HepG2 (cell line): ENCODE measurements around the gene STIMATE. TPM values are rescaled to one million over a fixed set of nuclear protein-coding genes. Genes with fewer than 3 reads are reported as not detected.
A peak's percentile ranks its signal among the peaks of the same experiment; 100 is the strongest.

Experiments used
- ATAC-seq: fragments of 200-7000 bp; cut with Tn5 transposase; 3 replicates; pipeline ENCODE4 v1.9.1; 2020; ENCODE audit warnings: mild to moderate bottlenecking, moderate library complexity
- BruUV-seq: library from RNA; stranded (reverse); fragments of 400-500 nt; replicated peaks from 2 replicates; lab custom pipeline; 2021; lab: Mats Ljungman, UMichigan
- CTCF ChIA-PET: fragments of 300-600 bp; formaldehyde crosslinking; extraction: SDS; loops from one replicate; lab custom pipeline; 2021; ENCODE audit warnings: low total read pairs, inconsistent platforms, low intra/inter-chr PET ratio; lab: Yijun Ruan, JAX
- POLR2A ChIA-PET: fragments of 350-600 bp; sonication (Branson Sonifier 250); formaldehyde crosslinking; loops from one replicate; lab custom pipeline; 2020; ENCODE audit warnings: antibody characterized with exemption, inconsistent platforms; lab: Yijun Ruan, JAX
- DNase-seq: peaks from one replicate; pipeline ENCODE4 v3.0.0-alpha.2; 2015; ENCODE audit warnings: low spot score
- FAIRE-seq: peaks from 3 replicates; lab custom pipeline; 2011; peaks lifted over from hg19 to GRCh38; lab: Jason Lieb, UNC
- H2AFZ ChIP-seq: one replicate; pipeline ENCODE4 v1.6.1; 2011; ENCODE audit warnings: low read length, inconsistent platforms
- H3K27ac ChIP-seq: fragments of 300-600 bp; 3 replicates; pipeline ENCODE4 v1.8.0; 2011; ENCODE audit warnings: mixed run types, mild to moderate bottlenecking, mixed read lengths, low read length, inconsistent platforms; ENCODE audit not compliant: insufficient read depth; ENCODE audit errors: extremely low read length
- H3K27me3 ChIP-seq, 2 experiments: fragments of 200-600 bp in 1 of 2; 2 replicates in 1 of 2; 3 replicates in 1 of 2; pipeline versions ENCODE4 v1.6.0 to v1.8.0; 2011; ENCODE audit warnings: low read length in 2 of 2, mild to moderate bottlenecking in 2 of 2, moderate library complexity in 2 of 2, inconsistent platforms in 1 of 2; ENCODE audit not compliant: insufficient read depth in 2 of 2, control insufficient read depth in 1 of 2
- H3K36me3 ChIP-seq, 2 experiments: fragments of 200-600 bp in 1 of 2; replicated peaks in 1 of 2; 2 replicates in 1 of 2; 3 replicates in 1 of 2; pipeline versions ENCODE4 v1.5.1 to v1.8.0; 2011; ENCODE audit warnings: low read length in 2 of 2, inconsistent platforms in 1 of 2; ENCODE audit not compliant: insufficient read depth in 2 of 2, control insufficient read depth in 1 of 2
- H3K4me1 ChIP-seq: 2 replicates; pipeline ENCODE4 v1.5.1; 2012; ENCODE audit warnings: low read length, inconsistent platforms; ENCODE audit not compliant: insufficient read depth
- H3K4me2 ChIP-seq: 2 replicates; pipeline ENCODE4 v1.6.0; 2011; ENCODE audit warnings: low read depth, low read length, inconsistent platforms
- H3K4me3 ChIP-seq, 3 experiments: fragments of 200-600 bp in 1 of 3; sonication (generic), shearing (Covaris generic) in 1 of 3; replicated peaks in 1 of 3; 2 replicates each; pipeline ENCODE4 v1.5.1; 2011 to 2016; ENCODE audit warnings: low read length in 3 of 3, inconsistent platforms in 2 of 3, low read depth in 2 of 3, mild to moderate bottlenecking in 2 of 3, control low read depth in 1 of 3, mixed read lengths in 1 of 3; ENCODE audit not compliant: insufficient read depth in 1 of 3
- H3K79me2 ChIP-seq: one replicate; pipeline ENCODE4 v1.6.1; 2011; ENCODE audit warnings: low read length, inconsistent platforms; ENCODE audit not compliant: insufficient read depth
- H3K9ac ChIP-seq: 2 replicates; pipeline ENCODE4 v1.6.0; 2011; ENCODE audit warnings: mild to moderate bottlenecking, low read depth, low read length, inconsistent platforms; ENCODE audit not compliant: insufficient read depth
- H3K9me3 ChIP-seq: 2 replicates; pipeline ENCODE4 v1.5.1; 2012; ENCODE audit warnings: mild to moderate bottlenecking, low read length
- H4K20me1 ChIP-seq: 2 replicates; pipeline ENCODE4 v1.6.0; 2011; ENCODE audit warnings: inconsistent platforms, mild to moderate bottlenecking, low read length, moderate library complexity; ENCODE audit not compliant: insufficient read depth
- ARID3A ChIP-seq: IDR thresholded peaks from 2 replicates; pipeline ENCODE4 v1.6.1; 2012; ENCODE audit warnings: low read depth, low read length, improper control_type of control experiment
- CTCF ChIP-seq: sonication (generic); formaldehyde crosslinking; IDR thresholded peaks from 2 replicates; pipeline ENCODE4 v1.5.0; 2020; ENCODE audit warnings: mild to moderate bottlenecking, missing genetic modification reagents, moderate library complexity
- ELF1 ChIP-seq: sonication (generic); formaldehyde crosslinking; IDR thresholded peaks from 2 replicates; pipeline ENCODE4 v1.4.0; 2020; ENCODE audit warnings: missing genetic modification reagents
- RFXAP ChIP-seq: sonication (generic); formaldehyde crosslinking; IDR thresholded peaks from 2 replicates; pipeline ENCODE4 v1.4.0; 2020; ENCODE audit warnings: missing genetic modification reagents, borderline replicate concordance
- SMC3 ChIP-seq: IDR thresholded peaks from 2 replicates; pipeline ENCODE4 v1.6.1; 2011; ENCODE audit warnings: low read length, improper control_type of control experiment
- STAG1 ChIP-seq: sonication (generic); formaldehyde crosslinking; IDR thresholded peaks from 2 replicates; pipeline ENCODE4 v1.4.0; 2020; ENCODE audit warnings: missing genetic modification reagents
- ZNF577 ChIP-seq: sonication (generic); formaldehyde crosslinking; IDR thresholded peaks from 2 replicates; pipeline ENCODE4 v1.4.0; 2020; ENCODE audit warnings: mild to moderate bottlenecking, low read depth, missing genetic modification reagents, borderline replicate concordance
- WGBS: methylation state at CpG from one replicate; pipeline ENCODE4 v1.1.6; 2017; ENCODE audit warnings: low lambda C conversion rate; 5-methylcytosine and 5-hydroxymethylcytosine counted together
- in situ Hi-C: cut with HindIII; loops from 2 replicates; pipeline ENCODE4 v1.10.0; 2017; ENCODE audit warnings: low pct_unique_long_range_greater_than_20kb; ENCODE audit not compliant: extremely low pct_ligation_motif_present
- intact Hi-C: fragments of 100-400 bp; cut with micrococcal nuclease; formaldehyde crosslinking; loops from one replicate; pipeline ENCODE4 v1.10.0; 2022; ENCODE audit not compliant: unreplicated experiment
- polyA plus RNA-seq, 8 experiments: library from polyadenylated mRNA; depleted of rRNA in 3 of 8; stranded (reverse) in 7 of 8; unstranded in 1 of 8; fragments of >200 nt; fragmentation: Illumina TruSeq in 4 of 8; extraction: Trizol in 4 of 8; gene quantifications; 2 replicates each; pipeline versions ENCODE4 v1.2.1 to v1.2.3, GENCODE V29; 2011 to 2016; ENCODE audit warnings: low read depth in 4 of 8, missing spikeins in 1 of 8, mixed read lengths in 1 of 8; ENCODE audit not compliant: insufficient read depth in 1 of 8
- total RNA-seq, 5 experiments: library from RNA; depleted of rRNA; stranded (reverse); fragments of >200 nt; fragmentation: Illumina TruSeq; extraction: Trizol; gene quantifications; 2 replicates each; pipeline ENCODE4 v1.2.3, GENCODE V29; 2016; ENCODE audit warnings: low read depth in 1 of 5
- TF ChIP-seq, protein P1 (sequence below): sonication (generic); formaldehyde crosslinking; IDR thresholded peaks from 2 replicates; pipeline ENCODE4 v1.4.0; 2020; ENCODE audit warnings: low read depth, mild to moderate bottlenecking, missing genetic modification reagents

STIMATE gene
- total and polyA plus RNA-seq, 2 of the 13 experiments (the other 11 are each of a cell fraction or from before 2014, with no cell fraction given) = 5.7 to 11.7 TPM

GRCh38 chr3:52879581-52879980, 17.8 kb downstream of the STIMATE start (continued):
- TF ChIP-seq ARID3A (no peak), RFXAP (CRISPR knock-in tag) (no peak)
- TF ChIP-seq, protein P1, sequence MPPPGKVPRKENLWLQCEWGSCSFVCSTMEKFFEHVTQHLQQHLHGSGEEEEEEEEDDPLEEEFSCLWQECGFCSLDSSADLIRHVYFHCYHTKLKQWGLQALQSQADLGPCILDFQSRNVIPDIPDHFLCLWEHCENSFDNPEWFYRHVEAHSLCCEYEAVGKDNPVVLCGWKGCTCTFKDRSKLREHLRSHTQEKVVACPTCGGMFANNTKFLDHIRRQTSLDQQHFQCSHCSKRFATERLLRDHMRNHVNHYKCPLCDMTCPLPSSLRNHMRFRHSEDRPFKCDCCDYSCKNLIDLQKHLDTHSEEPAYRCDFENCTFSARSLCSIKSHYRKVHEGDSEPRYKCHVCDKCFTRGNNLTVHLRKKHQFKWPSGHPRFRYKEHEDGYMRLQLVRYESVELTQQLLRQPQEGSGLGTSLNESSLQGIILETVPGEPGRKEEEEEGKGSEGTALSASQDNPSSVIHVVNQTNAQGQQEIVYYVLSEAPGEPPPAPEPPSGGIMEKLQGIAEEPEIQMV (CRISPR knock-in tag) = no peak

- CTCF ChIA-PET = no interaction called here
- intact Hi-C loops = no loop called here
These were observed 18.3 kb downstream of the STIMATE start for GRCh38 chr3:52879090-52879489.

More at GRCh38 chr3:52879090-52879489, 18.3 kb downstream of the STIMATE start:
- WGBS = 91% methylated on average over 4 of the region's 4 CpGs
- H3K27me3 ChIP-seq = no peaks in the 10 kb centered on the region
- no peak overlapping the region for H3K4me2 ChIP-seq
- H3K79me2 ChIP-seq = no peaks in the 10 kb centered on the region
- POLR2A ChIA-PET = no interaction called here
- no TSS peak for BruUV-seq
- ATAC-seq (peak; percentile 85), FAIRE-seq (no peak), DNase-seq (no peak)
- no peaks in the 10 kb centered on the region for H4K20me1 ChIP-seq
- H2AFZ ChIP-seq = no peak overlapping the region
- H3K9ac ChIP-seq = no peak overlapping the region
- in situ Hi-C loops = no loop called here
- TF ChIP-seq ZNF577 (CRISPR knock-in tag) = no peak
- TF ChIP-seq ELF1 (CRISPR knock-in tag) = no peak
- 0 out of 2 replicates have a peak, but pooled peaks have one; percentile 18 for TF ChIP-seq STAG1 (CRISPR knock-in tag)
- TF ChIP-seq SMC3 = peak; percentile 7; the same call in 1 of the 2 replicates
- TF ChIP-seq CTCF (CRISPR knock-in tag) = peak; percentile 25; the same call in 1 of the 2 replicates
- H3K27ac ChIP-seq = no peak overlapping the region
- peaks cover 7% of the 10 kb centered on the region for H3K4me1 ChIP-seq
- H3K4me3 ChIP-seq = no peak overlapping the region
- H3K9me3 ChIP-seq = no peaks in the 10 kb centered on the region
- 0 out of 5 replicates have a peak, but pooled peaks cover 0 to 3% of the 10 kb centered on the region in 2 experiments for H3K36me3 ChIP-seq
